Omental fat pad (tissue), 4 donors: Measurements from ENCODE around the gene MYT1. TPM values are rescaled to one million over a fixed set of nuclear protein-coding genes. Genes with fewer than 3 reads are reported as not detected.

Experiments
- ATAC-seq: fragments of 150-250 bp; one replicate; pipeline ENCODE4 v1.9.1; 2016; ENCODE audit warnings: mild to moderate bottlenecking, moderate library complexity; ENCODE audit not compliant: low FRiP score
- DNase-seq: peaks from one replicate; pipeline ENCODE4 v3.0.0-alpha.2; 2019; ENCODE audit warnings: low spot score
- CTCF ChIP-seq, 3 donors: fragments of 450-650 bp; IDR thresholded peaks; one replicate each; pipeline ENCODE4 v1.5.1; 2016 to 2017; ENCODE audit warnings: antibody characterized with exemption in 3 of 3, mild to moderate bottlenecking in 3 of 3, moderate library complexity in 2 of 3
- total RNA-seq, 4 donors: library from RNA; depleted of rRNA; stranded (reverse); fragments of >200 nt; gene quantifications; one replicate each; pipeline ENCODE4 v1.1.0, GENCODE V29; 2016

The MYT1 gene
- total RNA-seq, 4 donors from 2014 or later = not detected

- no peak for DNase-seq
- ATAC-seq = no peak
- no peak for TF ChIP-seq CTCF (IDR thresholded peaks at IDR 0.05)
Measured at GRCh38 chr20:64236137-64237088, 72.2 kb downstream of the MYT1 start.

DNA sequence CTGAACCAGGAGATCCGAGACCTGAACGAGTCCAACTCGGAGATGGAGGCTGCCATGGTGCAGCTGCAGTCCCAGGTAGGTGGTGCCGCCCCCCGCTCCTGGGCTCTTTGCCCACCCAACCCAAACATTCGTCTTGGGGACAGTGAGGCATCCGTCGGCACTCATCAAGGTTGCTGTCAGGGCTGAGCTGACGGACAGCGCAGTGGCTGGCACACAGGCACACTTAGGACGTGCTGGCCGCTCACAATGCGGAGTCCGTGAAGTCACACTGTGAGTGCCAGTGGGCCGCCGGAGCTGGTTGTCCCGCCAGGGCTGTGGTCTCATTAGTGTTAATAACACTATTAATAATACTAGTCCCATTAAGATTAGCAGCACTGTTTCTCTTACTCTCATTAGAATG lies 73.1 kb downstream of the MYT1 start:
- ATAC-seq (no peak), DNase-seq (no peak)
- TF ChIP-seq CTCF (IDR thresholded peaks at IDR 0.05) = no peak

DNA sequence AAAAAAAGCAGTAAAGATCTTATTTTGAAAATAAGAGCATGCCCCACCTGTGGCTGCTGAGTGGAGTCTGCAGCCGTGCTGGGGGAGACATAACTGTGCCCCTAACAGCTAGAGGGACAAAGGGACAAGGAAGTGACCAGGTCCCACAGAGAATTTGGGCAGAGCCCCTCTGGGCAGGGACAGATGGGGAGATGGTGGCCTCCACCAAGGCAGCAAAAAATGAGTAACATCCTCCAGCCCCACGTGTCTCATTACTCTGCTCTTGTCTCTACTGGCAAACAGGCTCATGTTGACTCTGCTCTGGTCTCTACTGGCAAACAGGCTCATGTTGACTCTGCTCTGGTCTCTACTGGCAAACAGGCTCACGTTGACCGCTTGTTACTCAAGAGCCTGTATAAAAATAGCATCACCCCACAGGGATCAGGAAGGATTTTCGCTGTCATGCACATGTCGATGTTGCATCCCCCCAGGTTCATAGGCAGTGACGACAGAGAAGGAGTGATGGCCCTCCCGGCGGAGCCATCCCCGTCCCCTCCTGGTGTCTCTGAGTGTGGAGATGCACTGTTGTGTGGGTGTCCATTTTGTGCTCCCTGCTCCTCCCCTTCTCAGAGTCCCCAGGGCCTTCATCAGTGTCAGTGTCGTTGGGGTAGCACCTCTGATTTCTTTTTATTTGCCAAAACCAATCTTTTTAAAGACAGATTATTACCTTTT lies 74.0 kb downstream of the MYT1 start:
- DNase-seq (no peak), ATAC-seq (no peak)

GRCh38 chr20:64238851-64239387 lies 74.7 kb downstream of the MYT1 start:
- no peak for TF ChIP-seq CTCF (IDR thresholded peaks at IDR 0.05)
- ATAC-seq (no peak), DNase-seq (no peak)

More for the DNA sequence above, 74.0 kb downstream of the MYT1 start:
- no peak for TF ChIP-seq CTCF (IDR thresholded peaks at IDR 0.05)

DNA sequence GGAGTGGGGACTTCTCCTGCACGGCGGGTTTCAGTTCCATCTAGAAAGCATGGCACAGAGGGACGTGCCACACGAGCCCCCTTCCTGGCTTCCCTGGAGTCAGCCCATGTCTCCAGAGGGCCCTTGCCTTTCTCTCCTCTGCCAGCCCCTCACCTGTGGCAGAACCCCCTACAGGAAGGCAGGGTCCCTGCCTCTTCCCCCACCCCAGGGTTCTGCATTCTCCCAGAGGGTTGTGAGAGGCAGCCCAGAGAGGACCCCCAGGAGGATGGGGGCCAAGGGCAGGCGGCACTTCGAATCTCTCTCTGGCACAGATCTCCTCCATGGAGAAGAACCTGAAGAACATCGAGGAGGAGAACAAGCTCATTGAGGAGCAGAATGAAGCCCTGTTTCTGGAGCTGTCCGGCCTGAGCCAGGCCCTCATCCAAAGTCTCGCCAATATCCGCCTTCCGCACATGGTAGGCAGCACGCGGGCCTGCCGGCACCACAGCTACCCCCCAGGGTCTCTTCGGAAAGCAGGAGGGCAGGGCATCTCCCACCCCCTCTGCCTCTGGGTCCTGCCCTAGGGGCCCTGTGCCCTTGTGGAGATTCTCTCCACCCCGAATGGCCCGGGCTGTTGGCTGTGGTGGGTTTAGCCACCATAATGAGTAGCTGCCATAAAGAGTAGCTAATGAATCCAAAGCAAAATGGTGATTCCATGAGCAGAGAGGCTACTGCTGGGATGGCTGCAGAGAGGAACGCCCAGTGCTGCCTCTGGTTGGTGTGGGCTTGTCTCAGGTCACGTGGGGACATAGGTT lies 75.4 kb downstream of the MYT1 start:
- no peak for TF ChIP-seq CTCF (IDR thresholded peaks at IDR 0.05)
- no peak for DNase-seq
- no peak for ATAC-seq

- no peak for TF ChIP-seq CTCF (IDR thresholded peaks at IDR 0.05)
- ATAC-seq (no peak), DNase-seq (no peak)
Measured at GRCh38 chr20:64240243-64241015, 76.2 kb downstream of the MYT1 start.
